Fibroblast of lung (primary cell): ENCODE data around the gene PFKM. TPM values are rescaled to one million over a fixed set of nuclear protein-coding genes. Genes with fewer than 3 reads are reported as not detected.

Experiments used
- DNase-seq, 2 donors: peaks; one replicate each; pipeline versions ENCODE4 v3.0.0 to v3.0.0-alpha.2; 2010; ENCODE audit warnings: low read depth in 2 of 2
- H2AFZ ChIP-seq: 2 replicates; pipeline ENCODE4 v1.5.1; 2012; ENCODE audit warnings: low read length, control low read depth, inconsistent platforms
- H3K27ac ChIP-seq: 2 replicates; pipeline ENCODE4 v1.5.1; 2011; ENCODE audit warnings: low read length, control low read depth; ENCODE audit not compliant: insufficient read depth
- H3K27me3 ChIP-seq: 2 replicates; pipeline ENCODE4 v1.5.1; 2011; ENCODE audit warnings: mild to moderate bottlenecking, low read length; ENCODE audit not compliant: control insufficient read depth, insufficient read depth
- H3K36me3 ChIP-seq: 2 replicates; pipeline ENCODE4 v1.5.1; 2011; ENCODE audit warnings: low read length; ENCODE audit not compliant: control insufficient read depth, insufficient read depth
- H3K4me1 ChIP-seq: 2 replicates; pipeline ENCODE4 v1.5.1; 2011; ENCODE audit warnings: low read length; ENCODE audit not compliant: control insufficient read depth, insufficient read depth; ENCODE audit errors: extremely low read depth
- H3K4me2 ChIP-seq: 2 replicates; pipeline ENCODE4 v1.5.1; 2011; ENCODE audit warnings: low read length, control low read depth; ENCODE audit not compliant: insufficient read depth; ENCODE audit errors: extremely low read depth
- H3K4me3 ChIP-seq, 4 experiments: fragments of 200-600 bp in 1 of 4; sonication (generic) in 1 of 4; replicated peaks in 1 of 4; 2 replicates each; pipeline ENCODE4 v1.5.1; 2011 to 2016; ENCODE audit warnings: low read length in 4 of 4, low read depth in 3 of 4, mild to moderate bottlenecking in 3 of 4, control low read depth in 2 of 4, inconsistent platforms in 1 of 4, mixed read lengths in 1 of 4; ENCODE audit not compliant: insufficient read depth in 1 of 4; ENCODE audit errors: control extremely low read depth in 1 of 4
- H3K79me2 ChIP-seq: 2 replicates; pipeline ENCODE4 v1.5.1; 2012; ENCODE audit warnings: mild to moderate bottlenecking, low read length, inconsistent platforms; ENCODE audit not compliant: control insufficient read depth, insufficient read depth
- H3K9ac ChIP-seq: 2 replicates; pipeline ENCODE4 v1.5.1; 2011; ENCODE audit warnings: mild to moderate bottlenecking, low read length, control low read depth; ENCODE audit not compliant: insufficient read depth
- H3K9me3 ChIP-seq: 2 replicates; pipeline ENCODE4 v1.5.1; 2012; ENCODE audit warnings: low read depth, low read length; ENCODE audit not compliant: control insufficient read depth, insufficient read depth
- H4K20me1 ChIP-seq: 2 replicates; pipeline ENCODE4 v1.5.1; 2011; ENCODE audit warnings: low read length; ENCODE audit not compliant: control insufficient read depth, insufficient read depth; ENCODE audit errors: extremely low read depth
- EZH2 ChIP-seq: IDR thresholded peaks from 2 replicates; pipeline ENCODE4 v1.5.1; 2012; ENCODE audit warnings: low read length, control low read depth, mild to moderate bottlenecking; ENCODE audit errors: missing control alignments
- polyA plus RNA-seq, 2 donors: library from polyadenylated mRNA; depleted of rRNA in 1 of 2; stranded (reverse) in 1 of 2; unstranded in 1 of 2; fragments of >200 nt; gene quantifications; 2 replicates each; pipeline ENCODE4 v1.2.1, GENCODE V29; 2011 to 2012; ENCODE audit warnings: missing spikeins in 1 of 2
- total RNA-seq: library from RNA; depleted of rRNA; stranded (reverse); fragments of >200 nt; gene quantifications from 2 replicates; pipeline ENCODE4 v1.2.1, GENCODE V29; 2014
- TF ChIP-seq, protein P1 (sequence below), 2 donors: IDR thresholded peaks in 1 of 2; conservative IDR thresholded peaks in 1 of 2; 1 replicate in 1 of 2; 2 replicates in 1 of 2; pipeline ENCODE4 v1.5.1; 2011 to 2012; ENCODE audit warnings: low read length in 2 of 2, control low read depth in 1 of 2, inconsistent platforms in 1 of 2, low read depth in 1 of 2, mild to moderate bottlenecking in 1 of 2

PFKM gene
- total and polyA plus RNA-seq, 2 donors (not counting 1 experiment from before 2014, with no cell fraction given), result 88.4 to 98.9 TPM

DNA sequence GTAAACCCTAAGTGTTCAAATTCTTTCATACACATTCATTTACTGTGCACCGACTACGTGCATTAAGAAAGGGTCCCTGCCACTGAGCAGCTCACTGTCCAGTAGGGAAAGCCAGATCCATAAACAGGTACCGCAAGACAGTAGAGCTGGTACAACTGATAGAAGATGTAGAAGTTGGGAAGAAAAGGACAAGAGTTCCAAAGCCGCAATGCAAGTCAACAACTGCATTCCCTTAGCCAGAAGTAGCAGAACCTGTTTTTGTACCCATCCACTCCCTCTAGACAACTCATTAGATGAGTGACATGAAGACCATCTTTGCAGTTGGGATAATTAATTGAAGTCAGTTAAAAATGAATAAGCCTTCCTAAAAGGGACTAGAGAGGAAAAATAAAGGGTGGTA, 14.6 kb upstream of the PFKM start:
- Histone ChIP-seq H3K9me3 (no peaks in the 10 kb centered on the region), H3K9ac (no peak overlapping the region), H3K27me3 (no peaks in the 10 kb centered on the region), H3K4me2 (peak overlapping the region; percentile 92), H3K79me2 (peaks cover 41% of the 10 kb centered on the region), H4K20me1 (no peaks in the 10 kb centered on the region), H3K4me3 (peak overlapping the region; percentile 61 to 81 (median 70)), H3K27ac (no peak overlapping the region), H3K4me1 (peaks cover 4% of the 10 kb centered on the region), H3K36me3 (no peaks in the 10 kb centered on the region), H2AFZ (no peak overlapping the region)
- no peak for TF ChIP-seq EZH2
- TF ChIP-seq, protein P1, sequence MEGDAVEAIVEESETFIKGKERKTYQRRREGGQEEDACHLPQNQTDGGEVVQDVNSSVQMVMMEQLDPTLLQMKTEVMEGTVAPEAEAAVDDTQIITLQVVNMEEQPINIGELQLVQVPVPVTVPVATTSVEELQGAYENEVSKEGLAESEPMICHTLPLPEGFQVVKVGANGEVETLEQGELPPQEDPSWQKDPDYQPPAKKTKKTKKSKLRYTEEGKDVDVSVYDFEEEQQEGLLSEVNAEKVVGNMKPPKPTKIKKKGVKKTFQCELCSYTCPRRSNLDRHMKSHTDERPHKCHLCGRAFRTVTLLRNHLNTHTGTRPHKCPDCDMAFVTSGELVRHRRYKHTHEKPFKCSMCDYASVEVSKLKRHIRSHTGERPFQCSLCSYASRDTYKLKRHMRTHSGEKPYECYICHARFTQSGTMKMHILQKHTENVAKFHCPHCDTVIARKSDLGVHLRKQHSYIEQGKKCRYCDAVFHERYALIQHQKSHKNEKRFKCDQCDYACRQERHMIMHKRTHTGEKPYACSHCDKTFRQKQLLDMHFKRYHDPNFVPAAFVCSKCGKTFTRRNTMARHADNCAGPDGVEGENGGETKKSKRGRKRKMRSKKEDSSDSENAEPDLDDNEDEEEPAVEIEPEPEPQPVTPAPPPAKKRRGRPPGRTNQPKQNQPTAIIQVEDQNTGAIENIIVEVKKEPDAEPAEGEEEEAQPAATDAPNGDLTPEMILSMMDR (conservative IDR thresholded peaks at IDR 0.05 in 1 of 2, IDR thresholded peaks at IDR 0.05 in 1 of 2; ENCODE audit: low read depth in 1 of 2, low read length in 2 of 2), result no peak
- no peak for DNase-seq

DNA sequence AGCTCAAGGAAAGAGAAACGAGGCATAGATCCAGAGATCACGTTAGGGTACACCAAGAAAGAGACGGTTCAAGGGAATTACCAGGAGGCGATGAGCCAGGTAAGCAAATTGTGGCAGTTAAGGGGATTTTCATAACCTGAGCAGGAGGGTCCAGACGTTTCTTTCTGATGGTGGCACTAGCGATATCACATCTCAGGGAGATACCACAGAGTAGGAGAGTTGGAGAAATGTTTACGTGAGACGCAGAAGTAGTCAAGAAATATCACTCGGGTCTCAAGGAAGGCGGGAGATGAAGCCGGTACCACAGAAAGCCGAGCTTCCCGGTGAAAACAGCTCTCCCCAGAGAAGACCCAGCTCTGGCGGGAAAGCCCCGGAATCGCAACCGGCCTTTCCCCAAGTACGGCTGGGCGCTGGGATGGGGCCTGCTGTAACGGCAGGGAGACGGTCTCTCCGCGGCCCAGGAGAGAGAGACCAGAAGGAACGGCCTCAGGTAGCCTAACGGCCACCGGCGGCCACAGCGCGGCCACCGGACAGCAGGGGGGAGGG, 13.8 kb upstream of the PFKM start:
- Histone ChIP-seq H3K36me3 (no peaks in the 10 kb centered on the region), H4K20me1 (no peaks in the 10 kb centered on the region), H3K9ac (peak overlapping the region; percentile 95), H3K4me1 (peaks cover 4% of the 10 kb centered on the region), H3K79me2 (peaks cover 41% of the 10 kb centered on the region), H2AFZ (peak overlapping the region; percentile 77), H3K9me3 (no peaks in the 10 kb centered on the region), H3K27ac (peak overlapping the region; percentile 99), H3K27me3 (no peaks in the 10 kb centered on the region), H3K4me3 (peak overlapping the region; percentile 61 to 81 (median 70)), H3K4me2 (peak overlapping the region; percentile 68)
- DNase-seq, result peak in 1 of 2 donors; percentile 5
- TF ChIP-seq, protein P1 (conservative IDR thresholded peaks at IDR 0.05 in 1 of 2, IDR thresholded peaks at IDR 0.05 in 1 of 2; ENCODE audit: low read depth in 1 of 2, low read length in 2 of 2), result no peak
- TF ChIP-seq EZH2, result no peak

DNA sequence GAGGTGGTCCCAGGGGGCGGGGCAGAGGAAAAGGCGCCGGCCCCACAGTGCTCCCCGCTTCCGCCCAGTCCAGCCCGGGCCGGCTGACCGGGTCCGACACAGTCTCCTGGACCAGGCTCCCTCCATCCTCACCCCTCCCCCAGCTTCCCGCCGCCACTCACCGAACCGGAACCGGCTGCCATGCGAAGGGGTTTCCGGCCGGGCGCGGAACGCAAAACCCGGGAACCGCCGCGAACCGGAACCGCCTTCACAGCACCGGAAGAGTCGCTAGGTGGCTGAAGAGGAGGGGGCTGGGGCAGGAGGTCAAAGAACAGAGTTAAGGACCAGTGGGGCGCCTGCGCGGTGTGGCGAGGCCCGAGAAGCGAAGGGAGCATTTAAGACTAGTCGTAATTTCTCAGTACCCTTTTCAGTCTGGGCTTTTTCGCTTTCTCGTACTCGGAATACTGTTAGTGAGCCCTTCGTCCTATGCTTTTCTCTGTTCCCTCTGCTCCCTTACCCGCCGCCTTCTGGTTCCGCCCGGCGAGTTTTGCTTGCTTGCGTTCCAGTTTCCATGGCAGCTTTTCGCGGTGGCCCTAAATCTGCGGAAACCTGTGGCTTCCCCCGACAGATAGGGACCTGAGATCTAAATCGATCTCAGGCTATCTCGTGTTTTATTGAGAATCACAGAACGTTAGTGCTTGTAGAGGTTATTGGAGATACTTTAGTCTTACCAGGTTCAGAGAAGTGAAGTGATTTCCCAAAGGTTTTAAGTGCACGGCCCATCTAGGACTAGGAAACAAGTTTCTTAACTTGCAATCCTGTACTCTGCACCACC, 13.1 kb upstream of the PFKM start, which contains the start of gene SENP1:
Gene SENP1, minus strand, starts transcription at position 213 of the 814 bp plus-strand sequence. CDS start 4,607 bp downstream, outside the sequence.
- H3K79me2 ChIP-seq, result peaks cover 38% of the 10 kb centered on the region
- DNase-seq, result peak; percentile 87 to 91

More for the DNA sequence above, 13.1 kb upstream of the PFKM start, which contains the start of gene SENP1:
- no peaks in the 10 kb centered on the region for H3K27me3 ChIP-seq
- H3K4me2 ChIP-seq, result peak within 1 kb of the TSS; percentile 92
- no peak for TF ChIP-seq EZH2
- TF ChIP-seq, protein P1 (conservative IDR thresholded peaks at IDR 0.05 in 1 of 2, IDR thresholded peaks at IDR 0.05 in 1 of 2; ENCODE audit: low read depth in 1 of 2, low read length in 2 of 2), result peak; percentile 14 to 19
- no peaks in the 10 kb centered on the region for H3K9me3 ChIP-seq
- no peaks in the 10 kb centered on the region for H3K36me3 ChIP-seq
- no peaks in the 10 kb centered on the region for H4K20me1 ChIP-seq
- peak within 1 kb of the TSS; percentile 95 for H3K9ac ChIP-seq
- peak within 1 kb of the TSS; percentile 99 for H2AFZ ChIP-seq
- peaks cover 4% of the 10 kb centered on the region for H3K4me1 ChIP-seq
- peak within 1 kb of the TSS; percentile 99 for H3K27ac ChIP-seq
- peak within 1 kb of the TSS; percentile 61 to 81 (median 70) for H3K4me3 ChIP-seq
